ENCODE results near the gene VEPH1. TPM values are rescaled to one million over a fixed set of nuclear protein-coding genes. Genes with fewer than 3 reads are reported as not detected.

Gene VEPH1
- total RNA-seq, 1 experiment from 2014 or later = 0.51 TPM

DNA sequence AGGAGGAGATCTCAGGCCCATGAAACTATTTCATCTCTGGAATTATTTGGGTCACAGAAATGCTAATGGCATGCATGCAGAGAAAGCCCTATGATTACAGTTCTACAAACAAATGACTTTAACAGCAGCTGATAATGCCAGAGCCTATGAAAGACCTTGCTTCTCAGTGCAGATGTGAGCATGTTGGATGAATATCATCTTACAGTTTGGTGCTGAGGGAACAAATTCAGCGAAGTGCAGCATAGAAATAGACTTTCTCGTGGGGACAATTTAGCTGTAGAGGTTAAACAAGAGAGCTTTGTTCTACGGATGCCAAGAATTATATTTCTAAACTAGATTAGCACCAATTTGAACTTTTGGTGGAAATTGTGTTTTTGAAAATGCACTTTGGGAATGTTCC, 38.9 kb downstream of the VEPH1 start:
- no peaks in the 10 kb centered on the region for H3K4me1 ChIP-seq (ENCODE audit: control insufficient read depth, insufficient read depth, low read length)
- in situ Hi-C loops (cut with HindIII; ENCODE audit: low pct_unique_long_range_greater_than_20kb, low sequenced_read_pairs) = no loop called here
- DNase-seq (ENCODE audit: low read depth, low spot score) (no peak), ATAC-seq (no peak)
- POLR2A ChIA-PET = no interaction called here
- no peak overlapping the region for H3K4me3 ChIP-seq (ENCODE audit: low read depth in 2 of 2, low read length in 2 of 2)
- H3K9me3 ChIP-seq (ENCODE audit: control insufficient read depth, insufficient read depth, low read depth, low read length) = no peaks in the 10 kb centered on the region
- intact Hi-C loops (cut with micrococcal nuclease; ENCODE audit: unreplicated experiment) = no loop called here
- no peaks in the 10 kb centered on the region for H3K27me3 ChIP-seq (ENCODE audit: control insufficient read depth, insufficient read depth, low read length)
- BruUV-seq (replicated peaks) = no TSS peak
- H3K36me3 ChIP-seq (ENCODE audit: control insufficient read depth, insufficient read depth, low read length) = no peaks in the 10 kb centered on the region
- no peak overlapping the region for H3K27ac ChIP-seq (ENCODE audit: low read length)
- CTCF ChIA-PET = no interaction called here
- TF ChIP-seq, protein P1, sequence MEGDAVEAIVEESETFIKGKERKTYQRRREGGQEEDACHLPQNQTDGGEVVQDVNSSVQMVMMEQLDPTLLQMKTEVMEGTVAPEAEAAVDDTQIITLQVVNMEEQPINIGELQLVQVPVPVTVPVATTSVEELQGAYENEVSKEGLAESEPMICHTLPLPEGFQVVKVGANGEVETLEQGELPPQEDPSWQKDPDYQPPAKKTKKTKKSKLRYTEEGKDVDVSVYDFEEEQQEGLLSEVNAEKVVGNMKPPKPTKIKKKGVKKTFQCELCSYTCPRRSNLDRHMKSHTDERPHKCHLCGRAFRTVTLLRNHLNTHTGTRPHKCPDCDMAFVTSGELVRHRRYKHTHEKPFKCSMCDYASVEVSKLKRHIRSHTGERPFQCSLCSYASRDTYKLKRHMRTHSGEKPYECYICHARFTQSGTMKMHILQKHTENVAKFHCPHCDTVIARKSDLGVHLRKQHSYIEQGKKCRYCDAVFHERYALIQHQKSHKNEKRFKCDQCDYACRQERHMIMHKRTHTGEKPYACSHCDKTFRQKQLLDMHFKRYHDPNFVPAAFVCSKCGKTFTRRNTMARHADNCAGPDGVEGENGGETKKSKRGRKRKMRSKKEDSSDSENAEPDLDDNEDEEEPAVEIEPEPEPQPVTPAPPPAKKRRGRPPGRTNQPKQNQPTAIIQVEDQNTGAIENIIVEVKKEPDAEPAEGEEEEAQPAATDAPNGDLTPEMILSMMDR (IDR thresholded peaks at IDR 0.05) = no peak
- no peak for TF ChIP-seq TCF7L2 (IDR thresholded peaks at IDR 0.05; ENCODE audit: low read depth, low read length)
- no peak for TF ChIP-seq SIN3A (IDR thresholded peaks at IDR 0.05; ENCODE audit: borderline replicate concordance, insufficient read depth, low read depth, low read length)
- TF ChIP-seq POLR2AphosphoS5 (IDR thresholded peaks at IDR 0.05; ENCODE audit: low read depth, low read length) = no peak
- TF ChIP-seq, protein P2, sequence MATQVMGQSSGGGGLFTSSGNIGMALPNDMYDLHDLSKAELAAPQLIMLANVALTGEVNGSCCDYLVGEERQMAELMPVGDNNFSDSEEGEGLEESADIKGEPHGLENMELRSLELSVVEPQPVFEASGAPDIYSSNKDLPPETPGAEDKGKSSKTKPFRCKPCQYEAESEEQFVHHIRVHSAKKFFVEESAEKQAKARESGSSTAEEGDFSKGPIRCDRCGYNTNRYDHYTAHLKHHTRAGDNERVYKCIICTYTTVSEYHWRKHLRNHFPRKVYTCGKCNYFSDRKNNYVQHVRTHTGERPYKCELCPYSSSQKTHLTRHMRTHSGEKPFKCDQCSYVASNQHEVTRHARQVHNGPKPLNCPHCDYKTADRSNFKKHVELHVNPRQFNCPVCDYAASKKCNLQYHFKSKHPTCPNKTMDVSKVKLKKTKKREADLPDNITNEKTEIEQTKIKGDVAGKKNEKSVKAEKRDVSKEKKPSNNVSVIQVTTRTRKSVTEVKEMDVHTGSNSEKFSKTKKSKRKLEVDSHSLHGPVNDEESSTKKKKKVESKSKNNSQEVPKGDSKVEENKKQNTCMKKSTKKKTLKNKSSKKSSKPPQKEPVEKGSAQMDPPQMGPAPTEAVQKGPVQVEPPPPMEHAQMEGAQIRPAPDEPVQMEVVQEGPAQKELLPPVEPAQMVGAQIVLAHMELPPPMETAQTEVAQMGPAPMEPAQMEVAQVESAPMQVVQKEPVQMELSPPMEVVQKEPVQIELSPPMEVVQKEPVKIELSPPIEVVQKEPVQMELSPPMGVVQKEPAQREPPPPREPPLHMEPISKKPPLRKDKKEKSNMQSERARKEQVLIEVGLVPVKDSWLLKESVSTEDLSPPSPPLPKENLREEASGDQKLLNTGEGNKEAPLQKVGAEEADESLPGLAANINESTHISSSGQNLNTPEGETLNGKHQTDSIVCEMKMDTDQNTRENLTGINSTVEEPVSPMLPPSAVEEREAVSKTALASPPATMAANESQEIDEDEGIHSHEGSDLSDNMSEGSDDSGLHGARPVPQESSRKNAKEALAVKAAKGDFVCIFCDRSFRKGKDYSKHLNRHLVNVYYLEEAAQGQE (IDR thresholded peaks at IDR 0.05; ENCODE audit: insufficient read depth in 1 of 2, low read depth in 2 of 2, low read length in 1 of 2) = no peak

DNA sequence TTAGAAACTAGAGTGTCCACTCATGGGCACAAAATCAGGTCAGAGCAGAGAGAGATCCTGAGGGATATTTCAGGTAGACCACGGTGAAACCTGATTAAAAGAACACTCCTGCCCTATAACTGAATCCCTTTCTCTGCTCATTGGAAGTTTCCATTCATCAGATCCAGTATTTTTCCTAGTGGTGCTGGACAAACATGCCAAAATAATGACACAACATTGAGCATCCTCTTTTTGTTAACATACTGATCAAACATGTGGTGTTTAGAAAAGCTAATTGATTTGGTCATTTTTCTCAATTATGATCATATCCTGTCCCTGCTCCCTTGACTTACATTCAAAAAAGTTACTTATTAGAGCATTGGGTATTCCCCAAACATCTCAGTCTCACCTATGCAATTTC, 39.4 kb downstream of the VEPH1 start:
- CTCF ChIA-PET = no interaction called here
- Histone ChIP-seq H3K4me1 (ENCODE audit: control insufficient read depth, insufficient read depth, low read length) (no peaks in the 10 kb centered on the region), H3K27ac (ENCODE audit: low read length) (no peak overlapping the region), H3K27me3 (ENCODE audit: control insufficient read depth, insufficient read depth, low read length) (no peaks in the 10 kb centered on the region), H3K36me3 (ENCODE audit: control insufficient read depth, insufficient read depth, low read length) (no peaks in the 10 kb centered on the region), H3K4me3 (ENCODE audit: low read depth in 2 of 2, low read length in 2 of 2) (no peak overlapping the region), H3K9me3 (ENCODE audit: control insufficient read depth, insufficient read depth, low read depth, low read length) (no peaks in the 10 kb centered on the region)
- no TSS peak for BruUV-seq (replicated peaks)
- TF ChIP-seq, protein P1 (IDR thresholded peaks at IDR 0.05) = no peak
- TF ChIP-seq SIN3A (IDR thresholded peaks at IDR 0.05; ENCODE audit: borderline replicate concordance, insufficient read depth, low read depth, low read length) (no peak), TCF7L2 (IDR thresholded peaks at IDR 0.05; ENCODE audit: low read depth, low read length) (no peak), POLR2AphosphoS5 (IDR thresholded peaks at IDR 0.05; ENCODE audit: low read depth, low read length) (no peak)
- TF ChIP-seq, protein P2 (IDR thresholded peaks at IDR 0.05; ENCODE audit: insufficient read depth in 1 of 2, low read depth in 2 of 2, low read length in 1 of 2) = no peak
- no peak for DNase-seq (ENCODE audit: low read depth, low spot score)
- POLR2A ChIA-PET = no interaction called here
- intact Hi-C loops (cut with micrococcal nuclease; ENCODE audit: unreplicated experiment) = no loop called here
- in situ Hi-C loops (cut with HindIII; ENCODE audit: low pct_unique_long_range_greater_than_20kb, low sequenced_read_pairs) = no loop called here
- no peak for ATAC-seq
